Adrenal gland (tissue), 12 donors: Measurements from ENCODE around the gene FRMD1. TPM values are rescaled to one million over a fixed set of nuclear protein-coding genes. Genes with fewer than 3 reads are reported as not detected.

Experiments used
- DNase-seq, 7 donors: peaks; one replicate each; pipeline ENCODE4 v3.0.0-alpha.2; 2019 to 2020
- H3K27ac ChIP-seq, 5 donors: fragments of 200-600 bp; sonication (generic) in 4 of 5; 1 replicate in 3 of 5; 2 replicates in 2 of 5; pipeline versions ENCODE4 v1.5.1 to v1.8.0; 2016 to 2020; ENCODE audit warnings: mild to moderate bottlenecking in 1 of 5
- H3K27me3 ChIP-seq: fragments of 200-600 bp; 2 replicates; pipeline ENCODE4 v1.8.0; 2021
- H3K36me3 ChIP-seq, 2 donors: fragments of 200-600 bp; replicated peaks in 1 of 2; 1 replicate in 1 of 2; 2 replicates in 1 of 2; pipeline versions ENCODE4 v1.5.1 to v1.8.0; 2018 to 2022
- H3K4me1 ChIP-seq, 2 donors: fragments of 200-600 bp; replicated peaks in 1 of 2; 1 replicate in 1 of 2; 2 replicates in 1 of 2; pipeline versions ENCODE4 v1.5.1 to v1.8.0; 2018 to 2021
- H3K4me3 ChIP-seq, 4 donors: fragments of 200-600 bp; sonication (generic) in 3 of 4; one replicate each; pipeline ENCODE4 v1.5.1; 2016 to 2018
- H3K9me3 ChIP-seq, 3 donors: fragments of 200-600 bp; sonication (generic) in 1 of 3; replicated peaks in 1 of 3; 1 replicate in 2 of 3; 2 replicates in 1 of 3; pipeline versions ENCODE4 v1.5.1 to v1.8.0; 2016 to 2021
- POLR2A ChIP-seq, 2 donors: fragments of 450-650 bp; IDR thresholded peaks; one replicate each; pipeline ENCODE4 v1.6.1; 2017; ENCODE audit warnings: antibody characterized with exemption in 2 of 2, mild to moderate bottlenecking in 2 of 2, moderate library complexity in 1 of 2
- whole genome bisulfite sequencing, 4 donors: extraction: QIAGEN DNeasy Blood & Tissue Kit in 2 of 4; methylation state at CpG; one replicate each; pipeline versions ENCODE4 v1.1.5 to v1.1.7; 2013 to 2017; 5-methylcytosine and 5-hydroxymethylcytosine counted together
- intact Hi-C, 2 donors: fragments of 100-400 bp; cut with DNase I; formaldehyde crosslinking; loops; one replicate each; pipeline versions ENCODE4 v1.14.1 to v1.15.0; 2022 to 2023
- polyA plus RNA-seq, 3 donors: library from polyadenylated mRNA; stranded (reverse); fragments of 200-250 nt in 2 of 3; fragments of 350-450 nt in 1 of 3; fragmentation: Illumina TruSeq in 1 of 3; extraction: RNeasy Lipid Tissue Mini Kit (QIAGEN cat#74804) in 1 of 3; gene quantifications; one replicate each; pipeline ENCODE4 v1.2.3, GENCODE V29; 2013 to 2014
- total RNA-seq, 9 donors: library from RNA; depleted of rRNA in 4 of 9; stranded (reverse); fragments of >200 nt in 4 of 9; fragments of 120-200 nt in 1 of 9; fragmentation: NEBNext Ultra II Directional in 1 of 9; extraction: Animal tissue kit (Norgen Biotek cat#: 25700) in 1 of 9; gene quantifications; one replicate each; pipeline versions ENCODE4 v1.1.0 to v1.2.4, GENCODE V29; 2013 to 2023
- TF ChIP-seq, protein P1 (sequence below), 6 experiments: fragments of 450-650 bp in 4 of 6; fragments of 200-600 bp in 2 of 6; sonication (generic) in 1 of 6; IDR thresholded peaks; 1 replicate in 5 of 6; 2 replicates in 1 of 6; pipeline versions ENCODE4 v1.5.1 to v1.8.0; 2016 to 2021; ENCODE audit warnings: antibody characterized with exemption in 6 of 6, mild to moderate bottlenecking in 2 of 6, moderate library complexity in 1 of 6
- donor health status: healthy with polysubstance abuse.
- donor health status: Bipolar disorder and iron deficiency.
- donor health status: DM: yes; HTN: yes; CAD: no.
- donor health status: DM: no; HTN: no; CAD: no.
- donor health status: DM: no; HTN: no; CAD: no.
- donor health status: DM: yes; HTN: yes; CAD: no.

The FRMD1 gene
- total and polyA plus RNA-seq, 12 donors = under 0.01 to 0.32 (median 0.14) TPM; not detected in 7

DNA sequence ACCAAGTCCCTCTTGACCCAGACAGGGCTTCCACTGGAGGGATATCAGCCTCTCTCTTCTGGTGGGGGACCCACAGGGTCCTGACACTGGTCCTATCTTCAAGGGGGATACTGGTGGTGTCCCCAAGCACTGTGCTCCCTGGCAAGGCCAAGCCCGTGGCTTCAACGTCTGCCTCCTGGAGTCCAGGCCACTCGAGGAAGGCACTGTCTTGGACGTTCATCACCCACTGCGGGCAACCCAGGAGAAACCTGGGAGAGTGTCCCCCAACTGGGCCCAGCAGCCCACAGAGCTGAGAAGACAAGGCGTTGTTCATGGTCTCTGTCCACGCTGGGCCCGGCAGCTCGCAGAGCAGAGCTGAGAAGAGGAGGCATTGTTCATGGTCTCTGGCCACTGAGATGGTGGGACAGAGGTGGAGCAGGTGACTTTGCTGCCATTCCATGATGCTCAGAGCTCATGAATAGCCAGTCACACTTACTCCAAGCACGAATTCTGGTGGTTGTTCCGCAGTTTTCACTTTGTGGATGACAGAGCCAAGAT, 37.5 kb upstream of the FRMD1 start:
- intact Hi-C loops = no loop called here
- H3K27ac ChIP-seq = no peak overlapping the region
- no peaks in the 10 kb centered on the region for H3K9me3 ChIP-seq
- 89 to 97% (median 91%) methylated on average over 6 to 11 of the region's 11 CpGs for WGBS, 4 donors
- no peak overlapping the region for H3K4me3 ChIP-seq
- H3K27me3 ChIP-seq = no peaks in the 10 kb centered on the region
- peak in 2 of 7 donors; percentile 1 to 5 for DNase-seq
- TF ChIP-seq POLR2A (IDR thresholded peaks at IDR 0.05) = no peak
- TF ChIP-seq, protein P1, sequence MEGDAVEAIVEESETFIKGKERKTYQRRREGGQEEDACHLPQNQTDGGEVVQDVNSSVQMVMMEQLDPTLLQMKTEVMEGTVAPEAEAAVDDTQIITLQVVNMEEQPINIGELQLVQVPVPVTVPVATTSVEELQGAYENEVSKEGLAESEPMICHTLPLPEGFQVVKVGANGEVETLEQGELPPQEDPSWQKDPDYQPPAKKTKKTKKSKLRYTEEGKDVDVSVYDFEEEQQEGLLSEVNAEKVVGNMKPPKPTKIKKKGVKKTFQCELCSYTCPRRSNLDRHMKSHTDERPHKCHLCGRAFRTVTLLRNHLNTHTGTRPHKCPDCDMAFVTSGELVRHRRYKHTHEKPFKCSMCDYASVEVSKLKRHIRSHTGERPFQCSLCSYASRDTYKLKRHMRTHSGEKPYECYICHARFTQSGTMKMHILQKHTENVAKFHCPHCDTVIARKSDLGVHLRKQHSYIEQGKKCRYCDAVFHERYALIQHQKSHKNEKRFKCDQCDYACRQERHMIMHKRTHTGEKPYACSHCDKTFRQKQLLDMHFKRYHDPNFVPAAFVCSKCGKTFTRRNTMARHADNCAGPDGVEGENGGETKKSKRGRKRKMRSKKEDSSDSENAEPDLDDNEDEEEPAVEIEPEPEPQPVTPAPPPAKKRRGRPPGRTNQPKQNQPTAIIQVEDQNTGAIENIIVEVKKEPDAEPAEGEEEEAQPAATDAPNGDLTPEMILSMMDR (IDR thresholded peaks at IDR 0.05) = no peak
- H3K36me3 ChIP-seq = no peaks in the 10 kb centered on the region
- no peaks in the 10 kb centered on the region for H3K4me1 ChIP-seq

DNA sequence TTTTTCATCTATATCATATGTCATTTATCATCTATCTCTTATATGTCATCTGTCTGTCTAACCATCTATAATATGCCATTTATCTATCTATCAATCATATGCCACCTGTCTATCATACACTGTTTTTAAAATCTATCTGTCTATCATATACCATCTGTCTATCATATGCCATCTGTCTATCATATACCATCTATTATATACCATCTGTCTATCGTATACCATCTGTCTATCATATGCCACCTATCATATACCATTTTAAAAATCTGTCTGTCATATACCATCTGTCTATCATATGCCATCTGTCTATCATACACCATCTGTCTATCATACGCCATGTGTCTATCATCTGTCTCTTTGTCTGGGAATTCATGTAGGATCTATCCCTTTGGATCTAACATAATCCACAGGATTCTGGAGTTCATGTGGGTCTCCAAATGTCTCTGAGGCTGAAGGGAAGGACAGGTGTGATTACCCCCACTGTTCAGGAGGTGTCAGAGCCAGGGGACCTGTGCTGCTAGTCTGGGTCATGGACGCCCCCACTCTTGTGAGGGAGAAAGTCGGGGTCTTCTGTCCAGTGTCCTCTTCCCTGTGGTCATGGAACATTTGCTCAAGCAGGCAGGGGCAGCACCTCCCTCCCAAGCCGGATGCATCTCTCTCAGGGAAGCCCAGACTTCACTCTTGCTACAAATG, 36.9 kb upstream of the FRMD1 start:
- TF ChIP-seq, protein P1 (IDR thresholded peaks at IDR 0.05) = no peak
- TF ChIP-seq POLR2A (IDR thresholded peaks at IDR 0.05) = no peak
- no peaks in the 10 kb centered on the region for H3K27me3 ChIP-seq
- no peaks in the 10 kb centered on the region for H3K4me1 ChIP-seq
- H3K27ac ChIP-seq = no peak overlapping the region
- DNase-seq = no peak
- intact Hi-C loops = no loop called here
- no peaks in the 10 kb centered on the region for H3K36me3 ChIP-seq
- WGBS, 4 donors = 64 to 86% (median 82%) methylated on average over 4 to 5 of the region's 5 CpGs
- H3K4me3 ChIP-seq = no peak overlapping the region
- no peaks in the 10 kb centered on the region for H3K9me3 ChIP-seq

DNA sequence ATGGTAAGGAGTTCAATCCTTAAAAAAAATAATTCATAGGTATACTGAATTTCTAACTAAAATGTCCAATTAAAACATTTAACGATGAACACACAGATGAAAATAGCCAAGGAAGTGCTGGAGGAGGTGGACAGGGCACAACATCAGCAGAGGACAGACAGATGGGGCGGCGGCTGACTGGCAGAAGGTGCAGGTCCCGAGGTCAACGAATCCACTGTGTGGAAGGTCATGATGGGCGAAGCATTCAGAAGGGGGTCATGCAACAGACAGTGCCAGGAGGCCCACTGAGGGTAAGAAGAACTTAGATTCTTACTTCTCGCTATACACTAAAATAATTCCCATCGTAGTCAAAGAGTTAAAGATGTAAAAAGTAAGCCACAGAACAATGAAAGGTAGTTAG, 34.2 kb upstream of the FRMD1 start:
- TF ChIP-seq, protein P1 (IDR thresholded peaks at IDR 0.05) = no peak
- no peak for TF ChIP-seq POLR2A (IDR thresholded peaks at IDR 0.05)
- no peak overlapping the region for H3K4me3 ChIP-seq
- no peaks in the 10 kb centered on the region for H3K36me3 ChIP-seq
- no peak overlapping the region for H3K27ac ChIP-seq
- intact Hi-C loops = no loop called here
- no peaks in the 10 kb centered on the region for H3K4me1 ChIP-seq
- no peaks in the 10 kb centered on the region for H3K27me3 ChIP-seq
- DNase-seq = no peak
- 87 to 90% (median 89%) methylated on average over 8 of the region's 8 CpGs for WGBS, 4 donors
- no peaks in the 10 kb centered on the region for H3K9me3 ChIP-seq

DNA sequence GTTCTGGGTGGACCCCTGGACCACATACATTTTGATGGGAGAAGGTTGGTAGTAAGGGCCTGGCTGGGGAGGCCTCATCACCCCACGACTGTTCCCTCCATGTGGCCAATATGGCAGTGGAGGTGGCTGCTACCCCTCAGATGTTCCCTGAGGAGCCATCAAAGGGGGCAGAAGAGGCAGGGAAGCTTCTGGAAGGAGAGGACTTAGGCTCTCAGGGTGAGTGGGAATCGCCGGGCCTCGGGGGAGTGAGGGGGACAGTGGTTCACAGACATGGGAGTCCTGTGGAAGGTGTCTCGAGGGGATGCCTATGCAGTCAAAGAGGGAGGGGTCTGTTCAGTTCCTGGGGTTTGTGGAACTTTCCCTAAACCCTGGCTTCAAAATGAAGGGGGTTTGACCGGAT, 32.9 kb upstream of the FRMD1 start:
- no peak for DNase-seq
- Histone ChIP-seq H3K4me1 (no peaks in the 10 kb centered on the region), H3K27me3 (no peaks in the 10 kb centered on the region), H3K36me3 (no peaks in the 10 kb centered on the region), H3K27ac (no peak overlapping the region), H3K4me3 (no peak overlapping the region), H3K9me3 (no peaks in the 10 kb centered on the region)
- intact Hi-C loops = no loop called here
- 80 to 89% (median 83%) methylated on average over 6 of the region's 6 CpGs for WGBS, 4 donors
- TF ChIP-seq, protein P1 (IDR thresholded peaks at IDR 0.05) = no peak
- no peak for TF ChIP-seq POLR2A (IDR thresholded peaks at IDR 0.05)
